ENCODE results near the gene DDX49. TPM values are rescaled to one million over a fixed set of nuclear protein-coding genes. Genes with fewer than 3 reads are reported as not detected.

The DDX49 gene
- total and polyA plus RNA-seq, 4 donors = 34.6 to 81.8 (median 71.3) TPM

DNA sequence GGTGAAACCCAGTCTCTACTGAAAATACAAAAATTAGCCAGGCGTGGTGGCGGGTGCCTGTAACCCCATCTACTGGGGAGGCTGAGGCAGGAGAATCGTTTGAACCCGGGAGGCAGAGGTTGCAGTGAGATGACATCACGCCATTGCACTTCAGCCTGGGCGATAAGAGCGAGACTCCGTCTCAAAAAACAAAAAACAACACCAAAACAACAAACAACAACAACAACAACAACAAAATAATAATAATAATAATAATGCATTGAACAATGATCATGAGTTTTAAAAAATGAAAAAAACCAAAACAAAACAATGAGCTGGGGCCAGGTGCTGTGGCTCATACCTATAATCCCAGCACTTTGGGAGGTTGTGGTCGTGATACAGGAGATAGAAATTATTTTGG, 44.6 kb downstream of the DDX49 start:
- WGBS (ENCODE audit: insufficient coverage) = 83% methylated on average over 3 of the region's 9 CpGs
- no peak for DNase-seq (ENCODE audit: low read depth in 4 of 6, low spot score in 6 of 6)
- H3K27ac ChIP-seq (ENCODE audit: low read depth, low read length) = no peak overlapping the region
- H3K9me3 ChIP-seq (ENCODE audit: control insufficient read depth, insufficient read depth, low read length) = no peaks in the 10 kb centered on the region
- no peak overlapping the region for H3K4me3 ChIP-seq (ENCODE audit: low read depth, low read length)
- H3K4me1 ChIP-seq (ENCODE audit: control insufficient read depth, insufficient read depth, low read length) = peaks cover 11% of the 10 kb centered on the region
- peaks cover 6% of the 10 kb centered on the region for H3K27me3 ChIP-seq (ENCODE audit: control insufficient read depth, insufficient read depth, low read length)
- H3K36me3 ChIP-seq (ENCODE audit: control insufficient read depth, insufficient read depth, low read length) = no peaks in the 10 kb centered on the region

DNA sequence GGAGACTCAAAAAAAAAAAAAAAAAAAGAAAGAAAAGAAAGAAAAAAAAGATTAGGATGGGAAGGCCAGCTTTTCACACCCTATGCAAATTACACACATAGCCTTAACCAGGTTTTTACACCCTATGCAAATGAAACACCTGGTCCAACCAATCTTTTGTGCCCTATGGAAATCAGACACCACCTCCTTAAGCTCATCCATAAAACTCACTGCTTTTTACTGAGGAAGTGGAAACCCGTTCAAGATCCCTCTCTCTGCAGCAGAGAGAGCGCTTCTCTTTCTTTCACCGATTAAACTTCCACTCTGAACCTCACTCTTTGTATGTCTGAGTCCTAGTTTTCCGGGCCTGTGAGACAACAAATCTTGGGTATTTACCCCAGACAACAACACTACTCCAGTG, 46.8 kb downstream of the DDX49 start:
- no peak overlapping the region for H3K27ac ChIP-seq (ENCODE audit: low read depth, low read length)
- DNase-seq (ENCODE audit: low read depth in 4 of 6, low spot score in 6 of 6) = no peak
- H3K36me3 ChIP-seq (ENCODE audit: control insufficient read depth, insufficient read depth, low read length) = no peaks in the 10 kb centered on the region
- WGBS (ENCODE audit: insufficient coverage) = 55% methylated on average over 4 of the region's 4 CpGs
- H3K4me3 ChIP-seq (ENCODE audit: low read depth, low read length) = no peak overlapping the region
- H3K9me3 ChIP-seq (ENCODE audit: control insufficient read depth, insufficient read depth, low read length) = no peaks in the 10 kb centered on the region
- H3K27me3 ChIP-seq (ENCODE audit: control insufficient read depth, insufficient read depth, low read length) = peaks cover 6% of the 10 kb centered on the region
- peaks cover 11% of the 10 kb centered on the region for H3K4me1 ChIP-seq (ENCODE audit: control insufficient read depth, insufficient read depth, low read length)

DNA sequence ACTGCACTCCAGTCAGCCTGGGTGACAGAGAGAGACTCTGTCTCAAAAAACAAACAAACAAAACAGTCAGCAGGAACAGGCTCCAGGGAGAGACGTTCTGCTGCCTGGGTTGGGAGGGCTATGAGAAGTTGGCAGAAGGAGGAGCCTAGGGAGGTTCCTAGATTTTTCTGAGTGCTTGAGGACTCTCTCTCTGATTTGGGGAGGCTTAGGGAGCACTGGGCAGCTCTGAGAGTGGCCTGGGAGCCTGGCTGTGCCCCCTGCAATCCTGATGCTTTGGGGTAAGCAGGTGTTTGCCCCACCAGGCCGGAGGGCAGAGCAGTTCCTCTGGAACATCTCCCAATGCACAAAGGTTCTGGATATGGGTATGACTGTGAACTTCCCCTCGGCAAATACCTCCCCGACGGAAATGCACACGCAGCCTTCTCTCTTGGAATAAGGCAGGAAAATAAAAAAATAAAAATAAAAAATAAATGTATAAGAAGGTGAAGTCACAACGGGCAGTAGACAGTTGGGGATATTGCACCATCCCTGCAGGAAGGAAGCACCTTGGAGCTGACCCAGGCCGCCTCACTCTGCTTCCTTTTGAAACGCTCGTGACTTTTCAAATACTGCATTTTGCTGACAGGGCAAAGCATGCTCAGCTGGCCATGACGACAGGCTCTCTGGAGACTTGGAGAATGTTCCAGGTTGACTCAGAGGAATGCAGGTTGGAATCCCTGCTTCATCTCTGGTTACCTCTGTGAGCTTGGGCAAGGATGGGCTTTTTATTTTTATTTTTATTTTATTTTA, 48.0 kb downstream of the DDX49 start:
- 46% methylated on average over 6 of the region's 11 CpGs for WGBS (ENCODE audit: insufficient coverage)
- peak overlapping the region; percentile 64 for H3K27ac ChIP-seq (ENCODE audit: low read depth, low read length)
- peaks cover 4% of the 10 kb centered on the region for H3K4me1 ChIP-seq (ENCODE audit: control insufficient read depth, insufficient read depth, low read length)
- H3K36me3 ChIP-seq (ENCODE audit: control insufficient read depth, insufficient read depth, low read length) = no peaks in the 10 kb centered on the region
- H3K4me3 ChIP-seq (ENCODE audit: low read depth, low read length) = no peak overlapping the region
- peak in 1 of 6 donors; percentile 23 for DNase-seq (ENCODE audit: low read depth in 4 of 6, low spot score in 6 of 6)
- H3K27me3 ChIP-seq (ENCODE audit: control insufficient read depth, insufficient read depth, low read length) = peaks cover 2% of the 10 kb centered on the region
- no peaks in the 10 kb centered on the region for H3K9me3 ChIP-seq (ENCODE audit: control insufficient read depth, insufficient read depth, low read length)

DNA sequence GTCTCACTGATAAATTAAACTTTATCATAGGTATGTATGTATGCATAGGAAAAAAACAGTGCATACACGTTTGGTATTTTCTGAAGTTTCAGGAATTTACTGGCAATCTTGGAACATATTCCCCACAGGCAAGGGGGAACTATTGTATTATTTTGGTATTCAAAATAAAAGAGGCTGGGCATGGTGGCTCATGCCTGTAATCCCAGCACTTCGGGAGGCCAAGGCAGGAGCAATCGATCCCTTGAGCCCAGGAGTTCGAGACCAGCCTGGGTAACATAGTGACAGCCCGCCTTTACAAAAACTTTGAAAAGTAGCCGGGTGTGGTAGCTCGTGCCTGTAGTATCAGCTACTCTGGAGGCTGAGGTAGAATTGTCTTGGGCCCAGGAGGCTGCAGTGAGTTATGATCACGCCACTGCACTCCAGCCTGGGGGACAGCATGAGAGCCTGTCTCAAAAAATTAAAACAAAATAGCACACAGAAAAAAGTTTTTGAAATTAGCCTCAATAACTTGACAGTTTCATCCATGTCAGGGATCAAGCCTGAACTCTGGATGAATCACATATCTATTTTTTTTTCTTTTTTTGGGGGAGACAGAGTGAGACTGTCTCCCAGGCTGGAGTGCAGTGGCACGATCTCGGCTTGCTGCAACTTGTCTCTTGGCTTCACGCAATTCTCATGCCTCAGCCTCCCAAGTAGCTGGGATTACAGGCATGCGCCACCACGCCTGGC, 50.6 kb downstream of the DDX49 start:
- Histone ChIP-seq H3K36me3 (ENCODE audit: control insufficient read depth, insufficient read depth, low read length) (no peaks in the 10 kb centered on the region), H3K4me3 (ENCODE audit: low read depth, low read length) (no peak overlapping the region), H3K27me3 (ENCODE audit: control insufficient read depth, insufficient read depth, low read length) (no peaks in the 10 kb centered on the region), H3K4me1 (ENCODE audit: control insufficient read depth, insufficient read depth, low read length) (peaks cover 4% of the 10 kb centered on the region), H3K27ac (ENCODE audit: low read depth, low read length) (no peak overlapping the region), H3K9me3 (ENCODE audit: control insufficient read depth, insufficient read depth, low read length) (no peaks in the 10 kb centered on the region)
- WGBS (ENCODE audit: insufficient coverage) = 83% methylated on average over 10 of the region's 13 CpGs
- no peak for DNase-seq (ENCODE audit: low read depth in 4 of 6, low spot score in 6 of 6)

DNA sequence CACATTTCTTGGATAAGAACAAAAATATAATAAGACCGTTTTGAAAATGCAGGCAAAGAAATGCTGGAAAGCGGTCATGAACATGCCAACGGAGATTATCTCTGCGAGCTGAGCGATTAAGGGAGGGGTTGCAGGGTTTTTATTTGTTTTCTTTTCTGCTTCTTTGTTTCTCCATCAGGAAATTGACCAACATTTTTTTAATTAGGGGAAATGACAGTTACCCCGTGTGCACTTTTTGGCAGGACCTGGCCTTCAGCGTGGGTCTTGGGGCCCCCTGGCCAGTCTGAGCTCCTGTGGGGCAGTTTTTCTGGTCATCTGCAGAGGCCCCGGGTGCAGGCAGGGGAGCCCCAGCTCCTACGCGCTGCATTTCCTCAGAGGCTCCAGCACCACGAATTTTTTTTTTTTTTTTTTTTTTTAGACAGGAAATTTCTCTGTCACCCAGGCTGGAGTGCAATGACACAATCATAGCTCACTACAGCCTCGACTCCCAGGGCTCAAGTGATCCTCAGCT, 52.8 kb downstream of the DDX49 start:
- DNase-seq (ENCODE audit: low read depth in 4 of 6, low spot score in 6 of 6) = no peak
- Histone ChIP-seq H3K36me3 (ENCODE audit: control insufficient read depth, insufficient read depth, low read length) (no peaks in the 10 kb centered on the region), H3K4me1 (ENCODE audit: control insufficient read depth, insufficient read depth, low read length) (peaks cover 2% of the 10 kb centered on the region), H3K27ac (ENCODE audit: low read depth, low read length) (no peak overlapping the region), H3K27me3 (ENCODE audit: control insufficient read depth, insufficient read depth, low read length) (no peaks in the 10 kb centered on the region), H3K9me3 (ENCODE audit: control insufficient read depth, insufficient read depth, low read length) (no peaks in the 10 kb centered on the region), H3K4me3 (ENCODE audit: low read depth, low read length) (no peak overlapping the region)
- 55% methylated on average over 6 of the region's 12 CpGs for WGBS (ENCODE audit: insufficient coverage)

DNA sequence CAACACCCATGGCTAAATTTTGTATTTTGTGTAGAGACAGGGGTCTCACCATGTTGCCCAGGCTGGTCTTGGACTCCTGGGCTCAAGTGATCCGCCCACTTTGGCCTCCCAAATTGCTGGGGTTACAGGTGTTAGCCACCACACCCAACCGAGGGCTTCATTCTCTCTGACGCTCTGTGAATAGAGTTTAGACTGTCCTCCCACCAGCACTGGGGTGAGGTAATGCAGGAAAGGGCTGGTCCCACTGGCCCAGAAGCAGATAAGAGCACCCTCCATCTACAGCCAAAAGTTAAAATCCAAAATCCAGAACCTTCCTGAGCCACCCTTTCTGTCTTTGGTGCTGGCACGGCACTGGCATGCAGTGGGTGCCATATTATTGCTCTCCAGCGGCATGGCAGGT, 53.3 kb downstream of the DDX49 start:
- H3K27me3 ChIP-seq (ENCODE audit: control insufficient read depth, insufficient read depth, low read length) = no peaks in the 10 kb centered on the region
- H3K4me1 ChIP-seq (ENCODE audit: control insufficient read depth, insufficient read depth, low read length) = no peaks in the 10 kb centered on the region
- no peak for DNase-seq (ENCODE audit: low read depth in 4 of 6, low spot score in 6 of 6)
- WGBS (ENCODE audit: insufficient coverage) = 82% methylated on average over 3 of the region's 5 CpGs
- no peak overlapping the region for H3K27ac ChIP-seq (ENCODE audit: low read depth, low read length)
- H3K9me3 ChIP-seq (ENCODE audit: control insufficient read depth, insufficient read depth, low read length) = no peaks in the 10 kb centered on the region
- no peak overlapping the region for H3K4me3 ChIP-seq (ENCODE audit: low read depth, low read length)
- H3K36me3 ChIP-seq (ENCODE audit: control insufficient read depth, insufficient read depth, low read length) = no peaks in the 10 kb centered on the region

DNA sequence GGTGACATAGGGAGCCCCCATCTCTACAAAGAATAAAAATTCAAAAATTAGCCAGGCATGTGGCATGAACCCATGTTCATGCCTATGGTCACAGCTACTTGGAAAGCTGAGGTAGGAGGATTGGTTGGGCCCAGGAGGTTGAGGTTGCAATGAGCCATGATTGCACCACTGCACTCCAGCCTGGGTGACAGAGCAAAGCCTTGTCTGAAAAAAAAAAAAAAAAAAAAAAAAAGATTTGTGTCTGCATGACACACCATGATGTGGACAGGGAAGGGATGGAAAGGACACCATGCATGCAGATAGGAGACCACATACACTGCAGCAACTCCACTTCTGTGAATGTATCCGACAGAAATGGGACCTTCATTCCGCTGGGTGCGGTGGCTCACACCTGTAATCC, 55.5 kb downstream of the DDX49 start:
- no peak overlapping the region for H3K27ac ChIP-seq (ENCODE audit: low read depth, low read length)
- no peaks in the 10 kb centered on the region for H3K27me3 ChIP-seq (ENCODE audit: control insufficient read depth, insufficient read depth, low read length)
- H3K36me3 ChIP-seq (ENCODE audit: control insufficient read depth, insufficient read depth, low read length) = no peaks in the 10 kb centered on the region
- H3K9me3 ChIP-seq (ENCODE audit: control insufficient read depth, insufficient read depth, low read length) = no peaks in the 10 kb centered on the region
- H3K4me3 ChIP-seq (ENCODE audit: low read depth, low read length) = no peak overlapping the region
- DNase-seq (ENCODE audit: low read depth in 4 of 6, low spot score in 6 of 6) = no peak
- no peaks in the 10 kb centered on the region for H3K4me1 ChIP-seq (ENCODE audit: control insufficient read depth, insufficient read depth, low read length)
- 100% methylated on average over 3 of the region's 3 CpGs for WGBS (ENCODE audit: insufficient coverage)

DNA sequence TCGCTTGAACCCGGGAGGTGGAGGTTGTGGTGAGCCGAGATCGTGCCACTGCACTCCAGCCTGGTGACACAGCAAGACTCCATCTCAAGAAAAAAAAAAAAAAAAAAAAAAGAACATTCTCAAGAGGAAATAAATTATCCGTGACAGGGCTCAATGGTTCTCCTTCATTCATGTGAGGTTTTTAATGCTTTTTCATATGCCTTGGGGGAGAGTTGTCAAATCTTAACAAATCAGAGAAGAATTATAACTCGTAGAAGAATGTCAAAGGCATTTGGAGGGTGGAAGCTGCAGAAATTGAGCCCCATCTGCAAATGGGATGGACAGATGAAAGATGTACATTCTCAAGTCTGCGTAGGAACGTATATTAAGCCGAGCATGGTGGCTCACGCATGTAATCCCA, 56.4 kb downstream of the DDX49 start:
- Histone ChIP-seq H3K27ac (ENCODE audit: low read depth, low read length) (no peak overlapping the region), H3K4me3 (ENCODE audit: low read depth, low read length) (no peak overlapping the region), H3K27me3 (ENCODE audit: control insufficient read depth, insufficient read depth, low read length) (no peaks in the 10 kb centered on the region), H3K4me1 (ENCODE audit: control insufficient read depth, insufficient read depth, low read length) (no peaks in the 10 kb centered on the region), H3K9me3 (ENCODE audit: control insufficient read depth, insufficient read depth, low read length) (no peaks in the 10 kb centered on the region), H3K36me3 (ENCODE audit: control insufficient read depth, insufficient read depth, low read length) (no peaks in the 10 kb centered on the region)
- WGBS (ENCODE audit: insufficient coverage) = 58% methylated on average over 5 of the region's 10 CpGs
- DNase-seq (ENCODE audit: low read depth in 4 of 6, low spot score in 6 of 6) = peak in 1 of 6 donors; percentile 50

Data from spinal cord (tissue), 10 donors.